Measurements from ENCODE around the gene CLEC1B. TPM values are rescaled to one million over a fixed set of nuclear protein-coding genes. Genes with fewer than 3 reads are reported as not detected.

CLEC1B gene
- total and polyA plus RNA-seq, 2 donors (not counting 3 experiments of a cell fraction or from before 2014, with no cell fraction given), result not detected

GRCh38 chr12:10001171-10001776 lies 2.4 kb upstream of the CLEC1B start:
- dilution Hi-C loops (cut with MboI; ENCODE audit: extremely low pct_ligation_motif_present, low sequenced_read_pairs), result no loop called here
- H2AFZ ChIP-seq (ENCODE audit: low read depth, low read length), result peak overlapping the region; percentile 34
- H3K27me3 ChIP-seq (ENCODE audit: control insufficient read depth in 2 of 2, insufficient read depth in 2 of 2, low read length in 2 of 2), result no peaks in the 10 kb centered on the region
- no peak for FAIRE-seq
- ChIA-PET POLR2A (no interaction called here), CTCF (interaction anchor here (0.7 to 1.1 kb wide), 3 partner anchors 9 to 240 kb away, joined by 3 to 5 read pairs (median 4); partner anchors contain the start of genes CD69 and CLEC12B)
- H3K4me3 ChIP-seq (replicated peaks in 1 of 3; ENCODE audit: insufficient read depth in 1 of 3, low read depth in 1 of 3, low read length in 3 of 3), result no peak overlapping the region
- no peak overlapping the region for H3K27ac ChIP-seq (ENCODE audit: insufficient read depth, low read depth, low read length)
- no peaks in the 10 kb centered on the region for H3K4me1 ChIP-seq (ENCODE audit: control insufficient read depth, extremely low read depth, insufficient read depth, low read length)
- H3K9ac ChIP-seq (replicated peaks; ENCODE audit: extremely low read depth, insufficient read depth, low read length), result no peak overlapping the region
- no peaks in the 10 kb centered on the region for H4K20me1 ChIP-seq (replicated peaks; ENCODE audit: control insufficient read depth, extremely low read depth, insufficient read depth, low read length)
- no peaks in the 10 kb centered on the region for H3K36me3 ChIP-seq (ENCODE audit: control insufficient read depth in 2 of 2, extremely low read depth in 1 of 2, insufficient read depth in 2 of 2, low read length in 2 of 2)
- intact Hi-C loops (cut with micrococcal nuclease), result no loop called here
- no TSS peak for BruUV-seq (replicated peaks)
- TF ChIP-seq GATA2 (IDR thresholded peaks at IDR 0.05; ENCODE audit: insufficient read depth, insufficient read length, low read depth, low read length) (no peak), POLR2AphosphoS5 (IDR thresholded peaks at IDR 0.05; ENCODE audit: insufficient read depth, low read depth, low read length) (no peak), MYC (IDR thresholded peaks at IDR 0.05; ENCODE audit: low read depth, low read length) (no peak), MAX (IDR thresholded peaks at IDR 0.05; ENCODE audit: insufficient read depth, insufficient read length) (no peak), EZH2 (IDR thresholded peaks at IDR 0.05; ENCODE audit: borderline replicate concordance, low read depth, low read length, severe bottlenecking) (no peak), CTCF (IDR thresholded peaks at IDR 0.05; ENCODE audit: extremely low read depth in 1 of 2, insufficient read depth in 1 of 2, low read depth in 1 of 2, low read length in 2 of 2) (no peak), POLR2A (IDR thresholded peaks at IDR 0.05; ENCODE audit: low read depth, low read length) (no peak), JUN (IDR thresholded peaks at IDR 0.05; ENCODE audit: borderline replicate concordance, insufficient read depth, insufficient read length, low read depth) (no peak), FOS (IDR thresholded peaks at IDR 0.05; ENCODE audit: borderline replicate concordance, insufficient read depth, low read length) (no peak)
- H3K4me2 ChIP-seq (ENCODE audit: insufficient read depth, low read length), result no peak overlapping the region
- H3K79me2 ChIP-seq (ENCODE audit: control insufficient read depth, insufficient read depth, low read length), result no peaks in the 10 kb centered on the region
- H3K9me1 ChIP-seq (replicated peaks; ENCODE audit: control insufficient read depth, extremely low read depth, insufficient read depth, low read length), result no peaks in the 10 kb centered on the region
- DNase-seq (ENCODE audit: low read depth, low spot score), result no peak
- H3K9me3 ChIP-seq (replicated peaks; ENCODE audit: control insufficient read depth, insufficient read depth, low read length), result no peaks in the 10 kb centered on the region
